ENCODE data around the gene DOCK1.
A peak's percentile ranks its signal among the peaks of the same experiment; 100 is the strongest.

Gene DOCK1

GRCh38 chr10:126911301-126911700 is 6.1 kb downstream of the DOCK1 start:
- TF ChIP-seq GATA2 (IDR thresholded peaks at IDR 0.05; ENCODE audit: low read depth, low read length): no peak
- no peak for TF ChIP-seq GATA3 (IDR thresholded peaks at IDR 0.05; ENCODE audit: low read depth, low read length)

DNA sequence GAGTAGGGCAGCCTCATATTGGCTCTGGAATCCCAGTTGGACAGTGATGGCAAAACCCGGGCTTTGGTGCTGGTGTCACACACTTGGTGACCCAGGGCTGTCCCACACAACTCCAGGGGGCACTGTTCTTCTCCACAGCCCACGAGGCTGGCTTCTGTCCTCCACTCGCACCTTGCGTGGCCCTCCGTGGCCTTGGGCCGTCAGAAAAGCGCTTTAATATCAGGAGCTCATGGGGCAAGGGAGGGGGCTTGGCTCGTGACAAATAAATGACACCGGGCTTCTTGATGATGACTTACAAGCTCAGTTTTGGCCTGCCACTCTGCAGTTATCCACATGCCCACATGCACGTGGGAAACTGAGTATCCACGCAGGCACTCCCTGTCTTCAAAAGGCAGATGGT is 8.1 kb downstream of the DOCK1 start:
- no peak for TF ChIP-seq GATA3 (IDR thresholded peaks at IDR 0.05; ENCODE audit: low read depth, low read length)
- TF ChIP-seq GATA2 (IDR thresholded peaks at IDR 0.05; ENCODE audit: low read depth, low read length): no peak

GRCh38 chr10:126914561-126914960 is 9.3 kb downstream of the DOCK1 start:
- TF ChIP-seq GATA2 (IDR thresholded peaks at IDR 0.05; ENCODE audit: low read depth, low read length) (no peak), GATA3 (IDR thresholded peaks at IDR 0.05; ENCODE audit: low read depth, low read length) (no peak)

GRCh38 chr10:126917375-126917774 is 12.1 kb downstream of the DOCK1 start:
- TF ChIP-seq GATA2 (IDR thresholded peaks at IDR 0.05; ENCODE audit: low read depth, low read length) (no peak), GATA3 (IDR thresholded peaks at IDR 0.05; ENCODE audit: low read depth, low read length) (no peak)

GRCh38 chr10:126917975-126918908 is 13.0 kb downstream of the DOCK1 start:
- no peak for TF ChIP-seq GATA3 (IDR thresholded peaks at IDR 0.05; ENCODE audit: low read depth, low read length)
- peak; percentile 72 for TF ChIP-seq GATA2 (IDR thresholded peaks at IDR 0.05; ENCODE audit: low read depth, low read length)

DNA sequence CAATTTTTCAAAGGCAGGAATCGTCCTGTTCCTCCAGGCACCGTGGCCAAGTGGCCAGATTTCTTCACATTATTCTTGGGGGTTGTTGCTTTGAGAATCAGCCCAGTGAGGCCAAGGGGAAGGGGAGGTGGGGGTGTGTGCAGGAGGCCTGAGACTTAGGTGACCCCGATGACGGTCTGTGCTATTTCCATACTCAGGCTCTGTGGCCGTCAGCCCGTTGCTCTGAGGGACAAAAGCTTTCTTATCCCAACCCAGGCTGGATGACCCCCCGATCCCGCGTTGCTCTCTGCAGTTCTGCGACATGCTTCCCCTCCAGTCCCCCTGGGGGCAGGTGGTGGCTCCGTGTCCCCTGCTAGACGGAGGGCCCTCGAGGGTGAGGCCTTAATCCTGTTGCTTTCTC is 14.2 kb downstream of the DOCK1 start:
- no peak for TF ChIP-seq GATA3 (IDR thresholded peaks at IDR 0.05; ENCODE audit: low read depth, low read length)
- no peak for TF ChIP-seq GATA2 (IDR thresholded peaks at IDR 0.05; ENCODE audit: low read depth, low read length)

GRCh38 chr10:126921162-126921561 is 15.9 kb downstream of the DOCK1 start:
- TF ChIP-seq GATA2 (IDR thresholded peaks at IDR 0.05; ENCODE audit: low read depth, low read length): no peak
- TF ChIP-seq GATA3 (IDR thresholded peaks at IDR 0.05; ENCODE audit: low read depth, low read length): no peak

DNA sequence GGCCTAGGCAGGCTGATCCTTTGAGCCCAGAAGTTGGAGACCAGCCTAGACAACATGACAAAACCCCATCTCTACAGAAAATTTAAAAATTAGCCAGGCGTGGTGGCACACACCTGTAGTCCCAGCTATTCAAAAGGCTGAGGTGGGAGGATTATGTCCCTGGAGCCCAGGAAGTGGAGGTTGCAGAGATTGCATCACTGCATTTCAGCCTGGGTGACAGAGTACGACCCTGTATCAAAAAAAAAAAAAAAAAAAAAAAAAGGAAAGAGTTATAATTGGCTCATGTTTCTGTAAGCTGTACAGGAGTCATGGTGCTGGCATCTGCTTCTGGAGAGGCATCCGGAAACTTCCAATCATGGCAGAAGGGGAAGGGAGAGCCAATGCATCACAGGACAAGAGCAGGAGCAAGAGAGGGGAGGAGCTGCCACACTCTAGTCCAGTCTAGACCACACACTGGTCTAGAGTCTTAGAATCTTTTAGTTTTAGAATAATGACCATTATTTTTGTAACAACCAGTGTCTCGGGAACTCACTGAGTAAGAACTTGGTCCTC is 16.8 kb downstream of the DOCK1 start:
- TF ChIP-seq GATA2 (IDR thresholded peaks at IDR 0.05; ENCODE audit: low read depth, low read length): no peak
- TF ChIP-seq GATA3 (IDR thresholded peaks at IDR 0.05; ENCODE audit: low read depth, low read length): no peak

DNA sequence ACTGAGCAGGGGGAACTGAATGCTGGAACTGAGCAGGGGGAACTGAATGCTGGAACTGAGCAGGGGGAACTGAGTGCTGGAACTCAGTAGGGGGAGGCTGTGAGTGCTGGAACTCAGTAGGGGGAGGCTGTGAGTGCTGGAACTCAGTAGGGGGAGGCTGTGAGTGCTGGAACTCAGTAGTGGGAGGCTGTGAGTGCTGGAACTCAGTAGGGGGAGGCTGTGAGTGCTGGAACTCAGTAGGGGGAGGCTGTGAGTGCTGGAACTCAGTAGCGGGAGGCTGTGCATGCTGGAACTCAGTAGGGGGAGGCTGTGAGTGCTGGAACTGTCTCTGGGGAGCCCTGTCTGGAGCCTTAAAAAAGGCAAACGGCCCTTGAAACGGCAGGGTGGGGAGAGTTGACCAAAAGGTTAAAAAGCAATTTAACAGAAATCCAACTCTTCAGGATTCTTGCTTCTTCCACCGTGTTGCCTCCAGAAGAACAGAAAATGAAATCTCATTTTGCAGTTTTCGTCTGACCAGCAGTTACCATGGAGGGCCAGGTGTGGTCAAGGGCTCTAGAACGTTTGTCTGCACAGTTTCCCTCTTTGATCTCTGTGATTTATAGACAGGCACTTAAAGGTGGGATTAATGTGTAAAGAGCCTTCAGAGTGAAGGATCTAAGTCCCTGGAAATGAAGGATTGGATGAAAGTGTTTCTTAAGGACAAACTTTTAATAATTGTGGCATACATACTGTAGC is 19.1 kb downstream of the DOCK1 start:
- TF ChIP-seq GATA2 (IDR thresholded peaks at IDR 0.05; ENCODE audit: low read depth, low read length) (no peak), GATA3 (IDR thresholded peaks at IDR 0.05; ENCODE audit: low read depth, low read length) (no peak)

DNA sequence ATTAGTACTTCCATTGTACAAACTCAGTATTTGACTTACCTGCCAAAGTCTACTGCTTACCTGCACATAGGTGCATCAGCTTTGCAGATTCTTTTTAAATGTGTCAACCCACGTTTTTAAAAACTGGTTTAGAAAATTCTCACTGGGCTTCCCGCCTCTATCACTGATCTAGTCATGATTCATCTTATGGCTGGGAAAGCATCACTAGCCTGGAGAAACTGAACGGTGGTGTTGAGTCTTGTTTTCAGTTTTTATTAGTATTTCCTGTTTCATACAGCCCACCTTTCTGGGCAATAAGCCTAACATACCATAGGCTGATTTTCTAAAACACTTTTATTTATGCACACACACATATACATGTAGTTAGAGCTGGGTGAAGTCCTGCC is 19.7 kb downstream of the DOCK1 start:
- TF ChIP-seq GATA2 (IDR thresholded peaks at IDR 0.05; ENCODE audit: low read depth, low read length): no peak
- TF ChIP-seq GATA3 (IDR thresholded peaks at IDR 0.05; ENCODE audit: low read depth, low read length): no peak

DNA sequence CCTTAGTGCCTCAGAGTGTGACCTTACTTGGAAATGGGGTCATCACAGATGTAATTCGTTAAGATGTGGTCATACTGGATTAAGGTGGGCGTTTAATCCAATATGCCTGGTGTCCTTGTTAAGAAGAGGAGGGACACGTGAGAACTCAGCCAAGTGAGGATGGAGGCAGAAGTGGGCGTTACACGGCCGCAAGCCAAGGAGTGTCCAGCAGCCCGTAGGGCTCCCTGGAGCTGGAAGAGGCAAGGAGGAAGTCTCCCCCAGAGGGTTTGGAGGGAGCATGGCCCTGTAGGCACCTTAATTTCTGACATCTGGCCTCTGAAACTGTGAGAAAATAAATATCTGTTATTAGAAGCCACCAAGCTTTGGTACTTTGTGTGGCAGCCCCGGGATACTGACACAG is 21.3 kb downstream of the DOCK1 start:
- TF ChIP-seq GATA3 (IDR thresholded peaks at IDR 0.05; ENCODE audit: low read depth, low read length) (no peak), GATA2 (IDR thresholded peaks at IDR 0.05; ENCODE audit: low read depth, low read length) (no peak)

DNA sequence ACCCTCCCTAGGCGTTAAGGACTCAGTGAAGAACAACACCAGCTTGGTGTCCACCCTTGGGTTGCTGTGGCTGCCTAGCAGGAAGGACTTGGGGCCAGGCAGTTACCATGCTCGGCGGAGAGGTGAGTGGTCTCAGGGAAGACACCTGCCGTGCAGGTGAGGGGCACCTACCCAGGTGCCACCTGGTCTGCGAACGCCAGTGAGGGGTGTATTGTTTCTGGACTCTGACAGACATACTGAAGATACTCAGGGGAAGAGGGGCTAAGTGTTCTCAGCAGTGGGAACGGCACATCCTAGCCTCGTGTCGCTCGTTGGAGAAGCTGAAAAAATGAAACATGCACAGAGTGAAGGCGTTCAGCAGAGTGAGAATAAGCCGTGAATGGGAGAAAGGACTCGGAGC is 22.6 kb downstream of the DOCK1 start:
- no peak for TF ChIP-seq GATA2 (IDR thresholded peaks at IDR 0.05; ENCODE audit: low read depth, low read length)
- TF ChIP-seq GATA3 (IDR thresholded peaks at IDR 0.05; ENCODE audit: low read depth, low read length): no peak

GRCh38 chr10:126928274-126928673 is 23.0 kb downstream of the DOCK1 start:
- no peak for TF ChIP-seq GATA2 (IDR thresholded peaks at IDR 0.05; ENCODE audit: low read depth, low read length)
- no peak for TF ChIP-seq GATA3 (IDR thresholded peaks at IDR 0.05; ENCODE audit: low read depth, low read length)

DNA sequence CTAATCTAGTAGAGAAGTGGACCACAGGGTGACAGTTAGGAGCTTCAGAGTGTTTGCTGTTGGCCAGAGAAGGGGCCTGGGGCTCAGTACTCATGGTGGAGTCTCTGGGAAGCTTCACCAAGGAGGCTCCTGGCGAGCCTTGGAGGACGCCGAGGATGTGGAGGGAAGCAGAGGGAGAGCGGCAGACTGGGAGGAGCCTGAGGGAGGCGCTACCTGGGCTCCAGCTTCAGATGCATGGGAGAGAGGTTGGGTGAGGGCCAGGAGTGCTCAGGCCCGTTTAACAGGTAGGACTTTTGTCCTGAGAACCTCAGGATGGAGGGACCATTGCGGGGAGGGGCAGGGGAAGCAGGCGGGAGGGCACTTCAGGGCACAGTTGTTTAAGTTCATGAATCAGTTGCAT is 24.2 kb downstream of the DOCK1 start:
- TF ChIP-seq GATA3 (IDR thresholded peaks at IDR 0.05; ENCODE audit: low read depth, low read length): no peak
- no peak for TF ChIP-seq GATA2 (IDR thresholded peaks at IDR 0.05; ENCODE audit: low read depth, low read length)
